Umbilical cord (tissue), 2 donors: ENCODE results near the gene FYB2. TPM values are rescaled to one million over a fixed set of nuclear protein-coding genes. Genes with fewer than 3 reads are reported as not detected.

ENCODE experiments used
- DNase-seq: peaks from one replicate; pipeline ENCODE4 v3.0.0-alpha.2; 2015; ENCODE audit warnings: low spot score
- total RNA-seq: library from RNA; depleted of rRNA; stranded (reverse); fragments of >200 nt; gene quantifications from one replicate; pipeline ENCODE4 v1.2.3, GENCODE V29; 2014; ENCODE audit warnings: low replicate concordance; ENCODE audit not compliant: insufficient read depth

The FYB2 gene
- total RNA-seq, 1 donor from 2014 or later: 15.6 TPM

GRCh38 chr1:56834137-56834900 lies 15.1 kb upstream of the FYB2 start:
- no peak for DNase-seq

GRCh38 chr1:56833088-56833487 lies 13.9 kb upstream of the FYB2 start:
- DNase-seq: peak; percentile 12

GRCh38 chr1:56831871-56832693 lies 12.9 kb upstream of the FYB2 start:
- DNase-seq: peak; percentile 84

DNA sequence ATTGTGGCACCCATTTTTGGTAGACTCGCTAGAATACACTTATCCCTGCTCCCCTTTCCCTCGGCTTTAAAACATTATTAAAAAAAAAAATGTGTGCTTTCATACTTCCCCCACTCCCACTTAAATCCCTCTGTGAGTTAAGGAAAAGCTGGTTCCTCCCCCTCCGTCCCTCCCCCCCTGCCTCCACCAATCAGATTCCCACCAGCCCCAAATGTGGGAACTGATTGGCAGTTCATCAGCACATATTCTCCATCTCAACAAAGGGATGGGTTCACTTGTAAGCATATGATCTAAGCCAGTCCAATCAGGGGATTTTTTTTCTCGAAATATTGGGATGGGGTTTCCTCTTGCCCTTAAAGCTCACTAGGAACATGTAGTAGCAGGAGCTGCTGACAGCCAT lies 10.8 kb upstream of the FYB2 start:
- DNase-seq: no peak

- no peak for DNase-seq
Measured at GRCh38 chr1:56827711-56828110, 8.5 kb upstream of the FYB2 start.

DNA sequence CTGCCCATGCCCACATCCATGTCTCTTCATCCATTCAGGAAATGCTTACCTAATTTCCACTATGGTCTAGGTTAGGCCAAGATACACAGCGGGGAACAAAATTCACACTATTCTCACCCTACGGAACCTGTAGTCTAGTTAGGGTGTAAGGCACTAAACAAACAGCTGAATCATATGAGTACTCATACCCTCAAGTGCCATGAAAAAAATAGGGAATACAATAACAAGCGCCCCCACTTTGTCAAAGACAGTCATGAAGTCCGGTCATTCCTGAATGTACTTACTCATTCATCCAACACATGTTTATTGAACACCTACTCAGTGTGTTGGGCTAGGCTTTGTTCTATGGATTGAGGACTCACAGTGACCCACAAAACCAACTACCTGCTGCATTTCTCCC lies 6.2 kb upstream of the FYB2 start:
- DNase-seq: no peak

DNA sequence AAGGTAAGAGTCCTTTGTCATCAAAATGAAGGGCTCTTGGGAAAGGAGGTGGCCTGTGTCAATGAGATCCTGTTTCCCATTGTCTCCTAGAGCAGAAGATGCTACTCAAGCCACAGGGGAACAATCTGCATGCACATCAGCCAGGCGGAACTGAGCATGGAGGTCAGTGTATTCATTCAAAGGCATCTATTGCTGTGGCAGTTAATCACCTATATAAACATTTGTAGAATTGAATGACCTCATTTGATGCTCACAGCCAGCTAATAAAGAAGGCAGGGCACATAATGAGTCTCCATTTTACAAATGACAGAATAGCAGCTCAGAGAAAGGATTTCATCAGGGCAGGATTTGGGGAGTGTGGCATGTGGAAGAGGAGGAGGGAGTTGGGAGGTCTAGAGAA lies 5.7 kb upstream of the FYB2 start:
- DNase-seq: no peak

GRCh38 chr1:56824271-56824670 lies 5.1 kb upstream of the FYB2 start:
- DNase-seq: no peak

GRCh38 chr1:56821462-56821797 lies 2.2 kb upstream of the FYB2 start:
- peak; percentile 32 for DNase-seq

GRCh38 chr1:56820755-56821461 lies 1.7 kb upstream of the FYB2 start:
- DNase-seq: peak; percentile 69

- no peak for DNase-seq
Measured at GRCh38 chr1:56817716-56818463, 1.3 kb downstream of the FYB2 start.

DNA sequence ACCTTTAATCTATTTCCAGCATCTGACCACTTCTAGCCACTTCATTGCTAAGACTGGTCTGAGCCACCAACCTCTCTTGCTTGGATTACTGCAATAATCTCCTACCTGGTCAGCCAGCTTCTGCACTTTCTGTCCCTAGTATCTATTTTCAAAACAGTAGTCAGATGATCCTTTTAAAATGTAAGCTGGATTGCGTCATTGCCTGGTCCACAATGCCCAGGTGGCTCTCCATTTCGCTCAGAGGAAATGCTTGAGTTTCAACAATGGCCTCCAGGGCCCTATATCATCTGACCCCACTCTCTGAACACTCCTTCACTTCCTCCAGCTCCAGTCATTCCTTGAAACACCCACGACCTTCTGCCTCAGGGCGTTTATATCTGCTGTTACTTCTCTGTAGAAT lies 2.3 kb downstream of the FYB2 start:
- no peak for DNase-seq

DNA sequence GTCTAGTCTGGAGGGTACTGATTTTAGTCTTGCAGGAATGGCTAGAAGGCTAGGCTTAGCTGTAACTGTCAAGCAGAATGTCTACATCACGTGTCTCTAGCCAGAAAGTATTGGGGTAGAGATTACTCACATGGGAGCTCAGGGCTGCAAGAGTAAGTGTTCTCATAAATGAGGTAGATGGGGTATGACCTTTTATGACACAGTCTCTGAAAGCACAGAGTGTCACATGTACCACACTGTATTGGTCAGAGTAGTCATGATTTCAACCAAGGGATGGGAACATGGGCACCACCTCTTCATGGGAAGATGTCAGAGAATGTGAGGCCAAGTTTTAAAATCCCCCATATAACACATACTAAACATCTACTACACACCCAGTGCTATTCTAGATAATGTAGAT lies 2.9 kb downstream of the FYB2 start:
- DNase-seq: no peak

DNA sequence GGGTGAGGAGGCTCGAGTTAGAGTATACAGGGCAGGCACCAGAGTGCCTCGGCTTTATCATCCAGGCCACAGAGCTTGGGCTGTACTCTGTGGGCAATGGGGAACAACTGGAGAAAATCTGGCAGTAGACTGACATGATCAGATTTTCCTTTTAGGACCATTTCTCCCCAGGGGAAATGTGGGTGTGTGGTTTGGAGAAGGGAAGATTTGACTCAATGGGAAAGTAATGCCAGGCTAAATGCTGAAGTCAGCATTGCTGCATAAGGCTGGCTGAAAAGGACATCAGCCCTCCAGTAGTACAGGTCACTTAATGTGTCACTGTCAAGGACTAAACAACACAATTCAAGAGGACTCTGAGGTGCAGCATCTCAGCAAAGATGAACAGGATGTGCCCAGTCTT lies 5.0 kb downstream of the FYB2 start:
- no peak for DNase-seq

DNA sequence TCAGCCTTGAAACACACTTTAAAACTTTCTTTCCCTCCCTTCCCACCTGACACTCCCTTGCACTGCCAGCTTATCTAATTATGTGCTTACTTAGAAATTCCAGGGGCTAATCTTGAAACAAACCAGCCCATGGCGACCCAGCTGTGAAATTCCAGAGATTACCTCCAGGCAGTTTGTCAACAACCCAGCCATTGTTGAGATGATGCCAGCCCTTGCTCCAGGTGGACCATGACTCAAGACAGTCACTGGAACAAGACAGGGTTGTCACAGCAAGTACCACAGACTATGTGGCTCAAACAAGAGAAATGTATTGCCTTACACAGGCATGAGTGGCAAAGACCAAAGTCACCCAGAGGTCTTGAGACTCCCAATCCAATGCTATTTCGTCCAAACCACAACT lies 7.9 kb downstream of the FYB2 start:
- DNase-seq: no peak

GRCh38 chr1:56808410-56808809 lies 10.8 kb downstream of the FYB2 start:
- no peak for DNase-seq

DNA sequence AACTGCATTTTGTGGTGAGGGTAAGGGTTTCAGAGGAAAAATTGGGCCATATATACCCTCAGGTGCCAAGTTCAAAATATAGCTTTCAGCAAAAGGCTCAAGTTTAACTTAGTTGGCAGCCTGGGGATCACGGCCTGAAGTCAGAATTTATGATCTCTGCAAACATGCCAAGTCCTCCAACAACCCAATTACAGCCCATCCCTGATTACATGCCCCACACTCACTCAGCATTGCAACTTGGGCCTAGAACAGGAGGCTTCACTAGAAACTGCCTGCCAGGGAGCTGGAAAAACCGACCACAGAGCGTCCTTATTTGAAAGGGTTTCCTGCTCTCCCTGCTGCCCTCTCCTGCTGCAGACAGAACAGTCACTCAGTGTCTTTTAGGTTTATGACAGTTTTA lies 12.4 kb downstream of the FYB2 start:
- no peak for DNase-seq

DNA sequence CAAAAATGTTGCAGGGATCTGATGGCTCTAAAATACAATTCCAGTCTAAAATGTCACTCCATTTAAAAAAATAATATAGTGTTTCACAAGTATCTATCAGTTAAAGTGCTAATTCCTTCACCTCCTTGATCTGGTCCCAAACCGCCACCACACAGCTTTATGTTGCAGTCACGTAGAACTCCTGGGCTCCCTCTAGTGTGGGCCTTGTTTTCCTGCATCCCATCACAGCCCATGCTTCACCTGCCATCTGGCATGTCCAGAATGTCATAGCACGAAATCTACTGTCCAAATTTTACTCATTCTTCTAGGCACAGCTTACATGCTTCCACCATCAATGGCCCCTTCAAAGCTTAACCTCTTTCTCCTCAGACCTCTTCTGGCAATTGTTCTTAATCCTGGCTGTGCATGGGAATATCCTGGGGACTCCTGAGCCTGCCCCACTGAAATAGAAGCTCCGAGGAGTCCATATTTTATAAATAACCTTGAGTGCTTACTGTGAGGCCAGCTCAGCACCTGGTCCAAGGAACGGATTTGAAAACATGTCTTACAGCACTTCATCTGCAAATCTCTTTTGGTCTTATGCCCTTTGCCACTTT lies 15.5 kb downstream of the FYB2 start:
- no peak for DNase-seq

- DNase-seq: peak; percentile 90
Measured at GRCh38 chr1:56799605-56800400, 19.4 kb downstream of the FYB2 start.

- peak; percentile 45 for DNase-seq
Measured at GRCh38 chr1:56798053-56798471, 21.1 kb downstream of the FYB2 start.
